ENCODE data around the gene CDRT15L2.
"Not testable (repeated sequence)": the region's sequence is repeated elsewhere in the genome, so short reads cannot be mapped to it uniquely, and the experiment has no call there.

GRCh38 chr17:20575071-20575470, 4.5 kb upstream of the CDRT15L2 start:
- TF ChIP-seq, protein P1, sequence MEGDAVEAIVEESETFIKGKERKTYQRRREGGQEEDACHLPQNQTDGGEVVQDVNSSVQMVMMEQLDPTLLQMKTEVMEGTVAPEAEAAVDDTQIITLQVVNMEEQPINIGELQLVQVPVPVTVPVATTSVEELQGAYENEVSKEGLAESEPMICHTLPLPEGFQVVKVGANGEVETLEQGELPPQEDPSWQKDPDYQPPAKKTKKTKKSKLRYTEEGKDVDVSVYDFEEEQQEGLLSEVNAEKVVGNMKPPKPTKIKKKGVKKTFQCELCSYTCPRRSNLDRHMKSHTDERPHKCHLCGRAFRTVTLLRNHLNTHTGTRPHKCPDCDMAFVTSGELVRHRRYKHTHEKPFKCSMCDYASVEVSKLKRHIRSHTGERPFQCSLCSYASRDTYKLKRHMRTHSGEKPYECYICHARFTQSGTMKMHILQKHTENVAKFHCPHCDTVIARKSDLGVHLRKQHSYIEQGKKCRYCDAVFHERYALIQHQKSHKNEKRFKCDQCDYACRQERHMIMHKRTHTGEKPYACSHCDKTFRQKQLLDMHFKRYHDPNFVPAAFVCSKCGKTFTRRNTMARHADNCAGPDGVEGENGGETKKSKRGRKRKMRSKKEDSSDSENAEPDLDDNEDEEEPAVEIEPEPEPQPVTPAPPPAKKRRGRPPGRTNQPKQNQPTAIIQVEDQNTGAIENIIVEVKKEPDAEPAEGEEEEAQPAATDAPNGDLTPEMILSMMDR (IDR thresholded peaks at IDR 0.05 in 8 of 11, conservative IDR thresholded peaks at IDR 0.05 in 3 of 11): not testable (repeated sequence)
- not testable (repeated sequence) for TF ChIP-seq POLR2A, POLR2AphosphoS5 (IDR thresholded peaks at IDR 0.05)
